Cardiac muscle cell (in vitro differentiated cells and primary cell): ENCODE measurements around the gene GLMP. TPM values are rescaled to one million over a fixed set of nuclear protein-coding genes. Genes with fewer than 3 reads are reported as not detected.

ENCODE experiments used
- DNase-seq, 2 donors: peaks; one replicate each; pipeline versions ENCODE4 v3.0.0 to v3.0.0-alpha.2; 2010 to 2017; ENCODE audit warnings: low read depth in 1 of 2, low spot score in 1 of 2
- H3K27ac ChIP-seq: fragments of 200-600 bp; sonication (generic); 2 replicates; pipeline ENCODE4 v1.5.1; 2016
- H3K27me3 ChIP-seq: fragments of 200-600 bp; sonication (generic); 2 replicates; pipeline ENCODE4 v1.6.0; 2016; ENCODE audit warnings: control low read depth
- H3K36me3 ChIP-seq: fragments of 200-600 bp; sonication (generic); 2 replicates; pipeline ENCODE4 v1.5.1; 2016; ENCODE audit warnings: control low read depth
- H3K4me1 ChIP-seq: fragments of 200-600 bp; sonication (generic); 2 replicates; pipeline ENCODE4 v1.8.1; 2017; ENCODE audit warnings: low read depth, mild to moderate bottlenecking, mixed run types
- H3K4me3 ChIP-seq: fragments of 200-600 bp; sonication (generic); 2 replicates; pipeline ENCODE4 v1.5.1; 2016; ENCODE audit warnings: mild to moderate bottlenecking
- H3K9me3 ChIP-seq: fragments of 200-600 bp; sonication (generic); 2 replicates; pipeline ENCODE4 v1.5.1; 2017; ENCODE audit warnings: low read depth, mild to moderate bottlenecking, control low read depth
- CTCF ChIP-seq: IDR thresholded peaks from 2 replicates; pipeline ENCODE4 v1.5.1; 2012; ENCODE audit warnings: low read depth, mild to moderate bottlenecking, low read length
- polyA plus RNA-seq: library from polyadenylated mRNA; unstranded; fragments of >200 nt; fragmentation: Nextera tagmentation; extraction: Ambion mirVana; gene quantifications from 2 replicates; pipeline ENCODE4 v1.2.1, GENCODE V29; 2016
- total RNA-seq: library from RNA; depleted of rRNA; stranded (reverse); fragments of >200 nt; gene quantifications from 2 replicates; pipeline ENCODE4 v1.2.3, GENCODE V29; 2016

The GLMP gene
- total and polyA plus RNA-seq, 2 experiments from 2014 or later = 49.0 to 54.9 TPM

- DNase-seq = no peak
- no peak for TF ChIP-seq CTCF
- no peaks in the 10 kb centered on the region for H3K9me3 ChIP-seq
- no peaks in the 10 kb centered on the region for H3K27me3 ChIP-seq
- H3K4me1 ChIP-seq = no peaks in the 10 kb centered on the region
- no peaks in the 10 kb centered on the region for H3K36me3 ChIP-seq
- H3K4me3 ChIP-seq = no peak overlapping the region
- H3K27ac ChIP-seq = no peak overlapping the region
Measured at GRCh38 chr1:156293895-156294294, 1.6 kb downstream of the GLMP start.

- Histone ChIP-seq H3K27ac (no peak overlapping the region), H3K9me3 (no peaks in the 10 kb centered on the region), H3K4me1 (no peaks in the 10 kb centered on the region), H3K27me3 (no peaks in the 10 kb centered on the region), H3K4me3 (no peak overlapping the region), H3K36me3 (no peaks in the 10 kb centered on the region)
- no peak for TF ChIP-seq CTCF
- DNase-seq = no peak
Measured at GRCh38 chr1:156293098-156293434, 2.4 kb downstream of the GLMP start.

- TF ChIP-seq CTCF = no peak
- Histone ChIP-seq H3K27me3 (no peaks in the 10 kb centered on the region), H3K36me3 (no peaks in the 10 kb centered on the region), H3K4me1 (no peaks in the 10 kb centered on the region), H3K4me3 (peak overlapping the region; percentile 30), H3K9me3 (no peaks in the 10 kb centered on the region), H3K27ac (peak overlapping the region; percentile 74)
- DNase-seq = peak; percentile 86 to 91
Measured at GRCh38 chr1:156291226-156292061, 4.0 kb downstream of the GLMP start.

GRCh38 chr1:156289857-156290256 is 5.6 kb downstream of the GLMP start:
- H3K9me3 ChIP-seq = no peaks in the 10 kb centered on the region
- H3K27ac ChIP-seq = no peak overlapping the region
- H3K4me3 ChIP-seq = no peak overlapping the region
- no peak for TF ChIP-seq CTCF
- H3K36me3 ChIP-seq = no peaks in the 10 kb centered on the region
- no peak for DNase-seq
- no peaks in the 10 kb centered on the region for H3K4me1 ChIP-seq
- H3K27me3 ChIP-seq = no peaks in the 10 kb centered on the region

- TF ChIP-seq CTCF = no peak
- no peak overlapping the region for H3K27ac ChIP-seq
- peaks cover 12% of the 10 kb centered on the region for H3K4me1 ChIP-seq
- H3K36me3 ChIP-seq = no peaks in the 10 kb centered on the region
- H3K9me3 ChIP-seq = no peaks in the 10 kb centered on the region
- no peaks in the 10 kb centered on the region for H3K27me3 ChIP-seq
- DNase-seq = no peak
- H3K4me3 ChIP-seq = no peak overlapping the region
Measured at GRCh38 chr1:156286061-156286460, 9.4 kb downstream of the GLMP start.
